Nucleus accumbens (tissue), 56 donors: Measurements from ENCODE around the gene MICALL1.

Experiments
- DNase-seq, 56 donors: peaks; one replicate each; lab custom pipeline; 2025; lab: John Stamatoyannopoulos, UW

MICALL1 gene

DNA sequence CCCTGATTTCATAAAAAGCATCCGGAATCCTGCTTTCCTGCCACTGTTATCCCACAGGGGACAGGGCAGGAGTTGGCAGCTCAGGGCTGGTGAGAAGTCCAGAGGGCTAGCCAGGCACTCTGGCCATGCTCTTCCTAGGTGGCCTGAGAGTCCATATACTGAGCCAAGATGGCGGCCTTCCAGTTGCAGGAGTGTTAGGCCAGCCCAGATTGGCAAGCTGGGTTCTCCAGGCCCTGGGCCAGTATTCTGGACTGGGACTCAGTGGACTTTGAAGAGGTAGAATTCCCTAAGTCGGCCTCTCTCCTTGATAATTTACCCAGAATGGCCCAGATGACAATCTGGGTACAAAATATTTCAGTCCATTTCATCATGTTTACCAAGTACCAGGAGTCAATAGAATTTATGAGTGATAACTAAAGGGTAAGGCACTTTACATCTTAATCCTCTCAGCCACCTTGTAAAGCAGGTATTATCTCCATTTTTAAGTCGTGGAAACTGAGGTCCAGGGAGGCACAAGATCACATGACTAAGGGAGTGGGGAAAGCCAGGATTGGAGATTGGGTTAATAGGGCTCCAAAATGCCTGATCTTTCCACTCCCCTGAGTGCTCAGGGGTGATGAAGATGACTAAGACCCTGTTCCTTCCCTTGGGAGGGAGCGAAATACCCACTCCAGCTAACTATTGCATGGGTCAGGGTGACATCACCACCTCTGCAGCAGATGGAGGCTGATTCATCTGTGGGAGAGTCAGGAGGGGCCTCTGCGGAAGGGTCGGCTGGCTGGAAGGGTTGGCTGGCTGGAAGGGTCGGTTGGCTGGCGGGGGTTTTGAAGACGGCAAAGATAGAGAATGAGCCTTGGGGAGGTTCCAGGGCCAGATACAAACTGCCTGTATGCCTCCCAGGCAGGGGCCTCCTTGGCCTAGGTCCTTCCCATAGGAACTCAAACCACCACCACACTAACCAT lies 1.2 kb upstream of the MICALL1 start:
- peak in 38 of 56 donors; percentile 7 to 85 (median 45) for DNase-seq

DNA sequence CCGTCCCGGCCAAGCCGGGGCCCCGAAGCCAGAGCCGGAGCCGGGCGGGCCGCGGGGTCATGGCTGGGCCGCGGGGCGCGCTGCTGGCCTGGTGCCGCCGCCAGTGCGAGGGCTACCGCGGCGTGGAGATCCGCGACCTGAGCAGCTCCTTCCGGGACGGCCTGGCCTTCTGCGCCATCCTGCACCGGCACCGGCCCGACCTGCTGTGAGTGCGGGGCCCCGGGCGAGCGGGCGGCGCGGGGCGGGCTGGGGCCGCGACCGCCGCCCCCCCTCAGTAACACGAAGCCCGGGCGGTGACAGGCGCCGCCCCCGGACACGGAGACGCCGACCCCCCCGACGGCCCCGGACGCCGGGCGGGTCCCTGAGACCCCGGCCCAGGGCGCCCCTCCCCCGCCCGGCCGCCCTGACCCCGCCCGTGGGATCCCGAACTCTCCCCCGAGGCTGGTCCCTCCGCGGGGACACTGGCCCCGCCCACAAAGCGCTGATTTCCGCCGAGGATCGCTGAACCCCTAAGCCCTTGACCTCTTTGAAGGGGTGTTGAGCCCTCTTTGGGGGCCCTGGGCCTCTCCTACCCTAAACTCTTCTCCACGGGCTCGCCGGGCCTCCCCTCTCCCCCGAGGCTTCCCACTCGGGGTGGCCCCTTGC lies 389 bp downstream of the MICALL1 start:
- DNase-seq: peak in 3 of 56 donors; percentile 34 to 45 (median 36)

DNA sequence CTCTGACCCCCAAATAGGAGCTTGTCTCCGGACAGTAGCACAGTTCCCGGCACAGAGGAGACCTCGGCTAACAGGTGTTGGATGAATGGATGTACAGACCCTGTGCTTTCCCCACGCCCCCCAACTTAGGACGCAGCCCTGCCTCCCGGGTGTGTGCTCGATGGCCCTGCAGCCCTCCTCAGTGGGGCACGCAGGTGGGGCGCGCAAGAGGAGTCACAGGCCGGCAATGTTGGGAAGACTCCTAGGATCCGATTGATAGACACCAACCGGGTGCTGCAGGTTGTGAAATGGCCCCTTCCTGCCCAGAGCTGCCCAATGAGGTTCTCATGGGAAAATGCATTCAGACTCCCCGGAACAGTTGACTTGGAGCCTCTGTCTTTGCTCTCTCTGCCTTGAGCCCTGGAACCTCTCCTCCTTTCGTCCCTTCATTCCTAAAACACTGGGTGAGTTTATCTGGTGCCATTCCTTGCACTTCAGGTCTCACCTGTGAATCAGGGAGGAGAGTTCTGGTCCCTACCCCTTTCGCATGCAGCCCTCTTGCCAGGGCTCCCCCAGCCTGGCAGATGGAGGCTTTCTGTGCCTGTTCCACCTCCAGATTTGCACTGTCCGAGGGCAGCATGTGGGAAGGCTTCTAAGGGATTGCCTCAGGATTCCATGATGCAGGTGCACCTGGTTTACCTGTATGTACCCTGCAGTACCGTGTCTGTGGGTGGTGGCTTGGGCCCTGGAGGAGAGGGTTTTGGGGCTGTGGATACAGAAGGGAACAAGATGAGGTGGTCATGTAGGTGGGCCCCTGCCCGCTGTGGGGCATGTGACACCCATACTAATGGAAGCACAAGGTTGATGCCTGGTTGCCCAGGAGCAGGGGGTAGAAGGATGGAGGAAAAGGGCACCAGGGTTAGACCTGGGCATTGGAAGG lies 1.2 kb downstream of the MICALL1 start:
- DNase-seq: no peak

GRCh38 chr22:37909766-37910165 lies 3.7 kb downstream of the MICALL1 start:
- DNase-seq: no peak

DNA sequence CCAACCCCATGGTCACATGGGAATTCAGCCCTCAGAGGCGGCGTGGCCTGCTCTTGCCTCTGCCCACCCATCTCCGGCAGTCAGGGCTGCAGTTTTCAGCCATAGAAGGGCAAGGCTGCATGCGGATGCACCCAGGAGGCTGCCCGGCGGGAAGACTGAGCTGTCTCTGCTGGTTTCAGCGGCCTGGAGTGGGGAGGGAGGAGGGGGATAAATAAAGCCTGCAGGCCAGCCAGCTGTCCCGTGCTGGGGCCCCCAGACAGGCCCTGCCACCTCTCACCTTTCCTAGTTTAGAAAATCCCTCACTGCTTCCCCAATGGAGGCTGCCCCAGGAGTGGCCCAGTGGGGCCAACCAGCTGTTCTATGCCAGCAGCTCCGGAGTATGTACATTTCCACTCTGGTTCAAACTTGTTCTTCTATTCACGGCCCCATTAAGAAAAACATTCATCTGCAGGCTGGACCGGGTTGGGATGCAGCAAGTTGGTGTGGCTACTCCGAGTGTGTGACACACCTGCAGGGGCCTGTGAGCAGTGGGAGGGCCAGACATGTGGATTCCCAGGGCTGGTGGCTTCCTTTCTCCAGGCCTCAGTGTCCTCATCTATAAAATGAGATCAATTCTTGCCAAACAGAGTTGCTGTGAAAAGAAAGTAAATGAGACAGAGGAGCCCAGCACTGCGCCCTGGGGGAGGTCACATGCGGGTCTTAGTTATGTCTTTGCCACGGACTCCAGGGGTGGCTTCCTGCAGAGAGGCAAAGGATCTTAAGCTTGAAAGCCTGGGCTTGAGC lies 5.0 kb downstream of the MICALL1 start:
- DNase-seq: peak in 5 of 56 donors; percentile 7 to 30 (median 25)

- no peak for DNase-seq
Observed at GRCh38 chr22:37911697-37912096, 5.6 kb downstream of the MICALL1 start.

GRCh38 chr22:37912171-37912570 lies 6.1 kb downstream of the MICALL1 start:
- DNase-seq: no peak

DNA sequence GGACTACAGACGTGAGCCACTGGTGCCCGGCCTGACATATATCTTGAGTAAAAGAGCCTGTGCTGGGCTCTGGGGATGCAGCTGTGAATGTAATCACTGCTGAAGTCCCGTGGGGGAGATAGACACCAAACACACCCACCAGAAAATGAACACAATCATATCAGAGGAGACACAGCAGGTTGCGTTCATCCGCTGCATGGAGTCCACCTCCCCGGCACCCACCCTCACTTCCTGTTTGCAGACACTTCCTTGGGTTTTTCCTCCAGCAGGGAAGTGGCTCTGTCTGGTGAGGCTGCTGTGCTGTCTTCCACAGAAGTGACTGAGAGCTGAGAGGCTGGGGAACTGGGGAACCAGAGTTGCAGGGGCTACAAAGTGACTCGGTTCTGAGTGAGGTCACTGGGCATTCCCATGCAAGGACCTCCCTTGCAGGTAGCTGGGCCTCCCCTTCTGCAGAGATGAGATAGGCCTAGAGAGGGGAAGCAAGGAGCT lies 7.2 kb downstream of the MICALL1 start:
- no peak for DNase-seq

DNA sequence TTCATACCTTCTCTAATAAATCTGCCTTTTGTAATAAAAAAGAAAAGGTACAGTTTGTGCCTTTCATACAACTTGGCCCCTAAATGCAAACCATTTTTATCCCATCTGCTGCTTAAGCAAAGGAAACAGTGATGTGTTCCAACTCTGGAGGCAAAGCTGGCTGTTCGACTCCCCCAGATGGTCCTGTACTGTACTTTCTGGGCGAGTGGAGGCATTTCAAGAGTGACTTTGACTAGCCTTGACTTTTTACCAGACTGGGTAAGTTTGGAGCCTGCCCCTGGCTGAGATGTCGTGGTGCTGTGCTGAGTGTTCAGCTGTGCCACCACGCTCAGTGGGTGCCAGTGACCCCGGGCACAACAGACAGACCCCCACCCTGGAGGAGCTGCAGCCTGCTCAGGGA lies 10.2 kb downstream of the MICALL1 start:
- no peak for DNase-seq

DNA sequence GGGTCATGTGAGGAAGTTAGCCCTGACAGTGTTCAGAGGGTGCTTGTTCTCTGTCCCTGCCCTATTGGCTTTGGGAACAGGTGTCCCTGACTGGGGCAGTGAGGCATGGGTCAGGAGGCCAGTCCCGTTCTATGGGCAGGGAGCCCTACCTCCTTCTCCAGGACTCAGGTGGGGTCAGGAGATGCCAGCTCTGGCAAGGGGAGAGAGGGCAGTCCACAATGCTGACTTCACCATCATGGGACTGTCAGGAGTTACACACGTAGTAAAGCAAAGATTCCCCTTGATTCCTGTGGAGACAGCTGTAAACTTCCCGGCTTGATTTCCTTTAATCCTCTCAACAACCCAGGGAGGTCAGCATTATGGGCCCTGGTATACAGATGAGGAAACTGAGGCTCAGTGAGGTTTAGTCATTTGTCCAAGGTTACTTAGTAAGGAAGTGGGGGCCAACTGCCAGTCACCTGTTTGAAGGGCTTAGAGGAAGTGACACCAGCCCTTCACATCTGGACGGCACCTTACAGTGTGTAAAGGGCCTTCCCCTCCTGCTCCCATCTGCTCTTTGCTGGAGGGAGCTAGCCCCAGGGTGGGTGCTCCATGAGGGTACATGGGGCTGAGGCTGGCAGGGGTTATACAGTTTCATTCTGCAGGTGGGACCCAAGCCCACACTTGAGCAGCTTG lies 11.9 kb downstream of the MICALL1 start:
- no peak for DNase-seq

DNA sequence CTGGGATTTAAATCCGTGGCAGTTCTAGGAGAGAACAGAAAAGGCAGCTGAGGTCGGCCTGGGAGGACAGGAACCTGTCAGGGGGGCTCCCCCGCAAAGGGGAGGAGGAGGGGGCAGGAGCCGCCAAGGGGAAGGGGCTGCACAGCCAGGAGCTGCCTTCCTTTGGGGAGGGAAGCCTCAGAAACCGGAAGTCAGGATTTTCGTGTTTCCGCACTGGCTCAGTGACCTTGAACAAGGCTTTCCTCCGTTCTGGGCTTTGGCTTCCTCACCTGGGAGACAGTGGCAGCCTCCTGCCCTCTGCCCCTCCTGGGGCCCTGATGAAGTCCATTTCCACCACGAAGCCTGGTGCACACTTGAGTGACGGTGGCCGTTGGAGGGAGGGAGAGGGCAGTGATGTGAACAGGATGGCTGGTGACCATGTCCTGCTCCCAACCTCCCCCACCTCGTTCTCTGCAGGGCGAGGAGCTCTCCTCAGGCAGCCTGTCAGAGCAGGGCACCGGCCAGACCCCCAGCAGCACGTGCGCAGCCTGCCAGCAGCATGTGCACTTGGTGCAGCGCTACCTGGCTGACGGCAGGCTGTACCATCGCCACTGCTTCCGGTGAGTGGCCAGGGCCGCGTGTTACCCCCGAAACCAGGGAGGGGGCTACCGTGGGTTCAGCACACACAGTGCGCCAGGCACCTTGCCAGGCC lies 12.6 kb downstream of the MICALL1 start:
- DNase-seq: no peak

DNA sequence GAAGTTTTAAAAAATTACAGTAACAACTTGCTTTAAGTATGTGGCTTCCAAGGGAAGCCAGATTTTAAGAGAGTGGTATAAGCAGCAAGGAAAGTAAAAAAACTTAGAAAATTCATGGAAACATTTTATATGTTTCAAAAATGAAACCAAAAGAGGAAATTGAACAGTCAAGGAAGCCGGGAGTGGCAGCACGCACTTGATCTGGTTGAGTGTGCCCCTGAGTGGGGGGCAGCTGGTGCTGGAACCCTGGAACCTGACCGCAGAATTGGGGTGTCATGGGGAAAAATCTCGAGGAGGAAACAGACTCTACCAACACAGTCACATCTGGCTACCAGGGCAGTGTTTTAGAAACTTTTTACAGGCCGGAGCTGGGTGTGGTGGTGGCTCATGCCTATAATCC lies 14.0 kb downstream of the MICALL1 start:
- no peak for DNase-seq

- no peak for DNase-seq
Observed at GRCh38 chr22:37922191-37922590, 16.1 kb downstream of the MICALL1 start.

DNA sequence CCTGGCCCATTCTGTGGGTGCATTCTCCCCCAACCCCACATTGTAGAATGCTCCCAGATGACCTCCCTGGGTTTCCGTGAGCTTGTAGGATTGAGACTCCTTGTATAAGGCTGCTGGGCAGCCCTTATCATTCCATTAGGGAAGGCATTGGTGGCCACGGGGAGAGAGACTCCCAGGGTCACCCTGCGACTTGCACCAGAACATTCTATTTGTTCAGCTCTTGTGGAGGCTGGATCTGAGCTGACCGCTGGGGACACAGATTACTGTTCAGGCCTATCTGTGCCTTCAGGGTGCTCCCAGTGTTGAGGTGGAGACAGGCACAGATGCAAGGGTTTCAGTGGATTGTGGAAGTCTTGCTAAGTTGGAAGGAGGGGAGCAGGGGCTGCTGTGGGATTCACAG lies 17.8 kb downstream of the MICALL1 start:
- no peak for DNase-seq

- no peak for DNase-seq
Observed at GRCh38 chr22:37924386-37925065, 18.4 kb downstream of the MICALL1 start.

DNA sequence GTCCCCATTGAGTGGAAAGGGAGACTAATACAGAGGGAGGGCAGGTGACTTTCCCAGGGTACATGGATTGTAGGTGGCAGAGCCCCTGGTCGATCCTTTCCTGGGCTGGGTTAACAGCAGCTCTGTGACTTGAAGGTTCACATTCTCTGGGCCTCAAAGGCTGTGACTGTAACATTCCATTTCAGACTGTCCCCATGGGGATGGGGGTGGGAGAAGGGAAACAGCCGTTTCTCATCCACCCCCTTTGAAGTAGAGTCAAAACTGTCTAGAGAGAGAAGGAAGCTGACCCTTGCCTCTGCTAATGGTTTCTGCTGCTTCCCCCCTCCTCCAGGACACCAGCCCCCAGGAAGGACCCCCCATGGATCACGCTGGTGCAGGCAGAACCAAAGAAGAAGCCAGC lies 19.2 kb downstream of the MICALL1 start:
- DNase-seq: no peak

DNA sequence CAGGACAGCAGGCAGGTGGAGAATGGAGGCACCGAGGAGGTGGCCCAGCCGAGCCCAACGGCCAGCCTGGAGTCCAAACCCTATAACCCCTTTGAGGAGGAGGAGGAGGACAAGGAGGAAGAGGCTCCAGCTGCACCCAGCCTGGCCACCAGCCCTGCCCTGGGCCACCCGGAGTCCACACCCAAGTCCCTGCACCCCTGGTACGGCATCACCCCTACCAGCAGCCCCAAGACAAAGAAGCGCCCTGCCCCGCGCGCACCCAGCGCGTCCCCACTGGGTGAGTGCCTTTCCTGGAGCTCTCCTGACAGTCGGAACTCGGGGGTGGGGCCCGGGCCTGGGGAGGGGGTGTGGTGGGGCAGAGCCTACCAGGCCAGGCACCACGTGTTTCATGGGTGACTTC lies 19.7 kb downstream of the MICALL1 start:
- DNase-seq: no peak

- no peak for DNase-seq
Observed at GRCh38 chr22:37926358-37926757, 20.3 kb downstream of the MICALL1 start.
